Testis (tissue), 3 donors: ENCODE results near the gene ITGA4. TPM values are rescaled to one million over a fixed set of nuclear protein-coding genes. Genes with fewer than 3 reads are reported as not detected.

Experiments
- DNase-seq: peaks from one replicate; pipeline ENCODE4 v3.0.0-alpha.2; 2019
- H3K27ac ChIP-seq, 2 donors: fragments of 200-600 bp; sonication (generic); one replicate each; pipeline ENCODE4 v1.5.1; 2019
- H3K27me3 ChIP-seq: fragments of 200-600 bp; sonication (generic); one replicate; pipeline ENCODE4 v1.5.1; 2019
- H3K36me3 ChIP-seq: fragments of 200-600 bp; sonication (generic); one replicate; pipeline ENCODE4 v1.5.1; 2017; ENCODE audit warnings: low read depth; ENCODE audit errors: missing control alignments
- H3K4me1 ChIP-seq: fragments of 200-600 bp; sonication (generic); one replicate; pipeline ENCODE4 v1.5.1; 2019
- H3K4me3 ChIP-seq, 2 donors: fragments of 200-600 bp; sonication (generic); one replicate each; pipeline ENCODE4 v1.5.1; 2017 to 2019
- H3K9me3 ChIP-seq: fragments of 200-600 bp; sonication (generic); one replicate; pipeline ENCODE4 v1.5.1; 2017
- POLR2A ChIP-seq: fragments of 450-650 bp; IDR thresholded peaks from one replicate; pipeline ENCODE4 v1.6.1; 2017; ENCODE audit warnings: antibody characterized with exemption, mild to moderate bottlenecking, moderate library complexity
- WGBS, 2 donors: methylation state at CpG; one replicate each; pipeline ENCODE4 v1.1.5; 2018; 5-methylcytosine and 5-hydroxymethylcytosine counted together
- intact Hi-C: fragments of 100-400 bp; cut with DNase I; formaldehyde crosslinking; loops from one replicate; pipeline ENCODE4 v1.15.1; 2023; ENCODE audit warnings: low total_unique reads
- polyA plus RNA-seq: library from polyadenylated mRNA; stranded (reverse); fragments of 350-450 nt; fragmentation: Illumina TruSeq; extraction: RNeasy Lipid Tissue Mini Kit (QIAGEN cat#74804); gene quantifications from one replicate; pipeline ENCODE4 v1.2.3, GENCODE V29; 2014; ENCODE audit warnings: low read depth, low replicate concordance; ENCODE audit not compliant: insufficient read depth
- total RNA-seq, 2 donors: library from RNA; depleted of rRNA; stranded (reverse); fragments of >200 nt; gene quantifications; one replicate each; pipeline ENCODE4 v1.2.3, GENCODE V29; 2016
- TF ChIP-seq, protein P1 (sequence below), 3 experiments: fragments of 450-650 bp in 2 of 3; fragments of 200-600 bp in 1 of 3; sonication (generic) in 1 of 3; IDR thresholded peaks; one replicate each; pipeline ENCODE4 v1.5.1; 2016 to 2019; ENCODE audit warnings: antibody characterized with exemption in 3 of 3, mild to moderate bottlenecking in 2 of 3, moderate library complexity in 1 of 3

ITGA4 gene
- total and polyA plus RNA-seq, 3 donors from 2014 or later = 1.6 to 3.8 (median 1.7) TPM

DNA sequence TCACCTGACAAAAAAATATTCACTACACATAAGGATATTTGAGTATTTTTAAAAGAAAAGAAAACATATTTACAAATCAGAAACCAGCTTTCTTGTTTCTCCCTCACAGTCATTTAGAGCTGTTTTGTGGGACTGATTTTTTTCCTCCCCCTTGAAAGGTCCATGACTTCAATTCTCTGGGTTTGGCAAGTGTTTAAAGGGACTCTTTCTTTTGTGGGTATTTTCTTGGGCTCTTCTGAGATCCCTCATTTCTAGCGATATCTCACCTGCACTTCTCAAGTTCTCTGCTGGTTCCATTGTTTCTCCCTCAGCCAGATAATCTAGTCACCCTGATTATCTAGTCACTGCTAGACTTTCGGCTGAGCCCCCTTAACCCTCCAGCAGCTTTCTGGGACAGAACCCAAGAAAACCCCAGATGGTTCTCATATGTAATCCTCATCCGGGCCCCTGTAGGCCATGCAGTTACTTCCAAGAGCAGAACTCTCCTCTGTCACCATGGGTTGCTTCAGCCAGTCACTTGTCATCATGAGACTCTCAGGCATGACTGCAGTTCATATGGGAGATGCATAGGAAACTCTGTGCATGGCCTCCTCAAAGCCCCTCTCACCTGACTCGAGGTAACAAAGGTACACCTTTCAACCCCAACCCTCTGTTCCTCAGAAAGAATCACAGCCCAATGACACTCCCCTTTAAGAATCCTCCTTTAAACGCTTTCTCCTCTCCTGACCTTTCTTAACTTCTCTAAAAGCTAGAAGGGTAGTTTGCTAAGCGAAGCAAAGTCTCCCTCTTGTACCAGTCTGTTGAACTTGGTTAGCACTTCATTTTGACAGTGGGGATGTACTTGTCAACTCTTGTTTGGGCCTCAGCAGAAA lies 36.7 kb upstream of the ITGA4 start:
- no peak for TF ChIP-seq POLR2A
- TF ChIP-seq, protein P1, sequence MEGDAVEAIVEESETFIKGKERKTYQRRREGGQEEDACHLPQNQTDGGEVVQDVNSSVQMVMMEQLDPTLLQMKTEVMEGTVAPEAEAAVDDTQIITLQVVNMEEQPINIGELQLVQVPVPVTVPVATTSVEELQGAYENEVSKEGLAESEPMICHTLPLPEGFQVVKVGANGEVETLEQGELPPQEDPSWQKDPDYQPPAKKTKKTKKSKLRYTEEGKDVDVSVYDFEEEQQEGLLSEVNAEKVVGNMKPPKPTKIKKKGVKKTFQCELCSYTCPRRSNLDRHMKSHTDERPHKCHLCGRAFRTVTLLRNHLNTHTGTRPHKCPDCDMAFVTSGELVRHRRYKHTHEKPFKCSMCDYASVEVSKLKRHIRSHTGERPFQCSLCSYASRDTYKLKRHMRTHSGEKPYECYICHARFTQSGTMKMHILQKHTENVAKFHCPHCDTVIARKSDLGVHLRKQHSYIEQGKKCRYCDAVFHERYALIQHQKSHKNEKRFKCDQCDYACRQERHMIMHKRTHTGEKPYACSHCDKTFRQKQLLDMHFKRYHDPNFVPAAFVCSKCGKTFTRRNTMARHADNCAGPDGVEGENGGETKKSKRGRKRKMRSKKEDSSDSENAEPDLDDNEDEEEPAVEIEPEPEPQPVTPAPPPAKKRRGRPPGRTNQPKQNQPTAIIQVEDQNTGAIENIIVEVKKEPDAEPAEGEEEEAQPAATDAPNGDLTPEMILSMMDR (IDR thresholded peaks at IDR 0.05) = no peak
- H3K27ac ChIP-seq = no peak overlapping the region
- intact Hi-C loops = no loop called here
- H3K4me3 ChIP-seq = no peak overlapping the region
- whole genome bisulfite sequencing, 2 donors = 82 to 90% methylated on average over 6 of the region's 6 CpGs
- no peaks in the 10 kb centered on the region for H3K4me1 ChIP-seq
- DNase-seq = no peak
- no peaks in the 10 kb centered on the region for H3K36me3 ChIP-seq
- no peaks in the 10 kb centered on the region for H3K9me3 ChIP-seq
- no peaks in the 10 kb centered on the region for H3K27me3 ChIP-seq

DNA sequence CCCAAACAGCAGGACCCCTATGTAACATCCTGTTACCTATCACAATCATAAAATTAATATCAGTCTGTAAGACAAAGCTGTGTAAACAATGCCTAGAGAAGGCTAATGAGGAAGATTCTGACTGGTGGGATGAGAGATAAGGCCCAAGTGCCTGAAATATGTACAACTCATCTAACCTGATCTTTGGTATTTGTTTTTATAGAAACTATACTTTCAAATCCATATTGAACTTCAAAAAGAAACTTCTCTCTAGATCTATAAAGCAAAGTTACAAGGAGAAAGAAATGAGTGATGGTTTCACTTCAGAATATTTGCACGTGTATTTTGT lies 36.1 kb upstream of the ITGA4 start:
- Histone ChIP-seq H3K4me3 (no peak overlapping the region), H3K27me3 (no peaks in the 10 kb centered on the region), H3K9me3 (no peaks in the 10 kb centered on the region), H3K4me1 (no peaks in the 10 kb centered on the region), H3K27ac (no peak overlapping the region), H3K36me3 (no peaks in the 10 kb centered on the region)
- intact Hi-C loops = no loop called here
- no peak for DNase-seq
- WGBS, 2 donors = 51 to 66% methylated on average over 1 of the region's 1 CpG
- TF ChIP-seq, protein P1 (IDR thresholded peaks at IDR 0.05) = no peak
- TF ChIP-seq POLR2A = no peak

DNA sequence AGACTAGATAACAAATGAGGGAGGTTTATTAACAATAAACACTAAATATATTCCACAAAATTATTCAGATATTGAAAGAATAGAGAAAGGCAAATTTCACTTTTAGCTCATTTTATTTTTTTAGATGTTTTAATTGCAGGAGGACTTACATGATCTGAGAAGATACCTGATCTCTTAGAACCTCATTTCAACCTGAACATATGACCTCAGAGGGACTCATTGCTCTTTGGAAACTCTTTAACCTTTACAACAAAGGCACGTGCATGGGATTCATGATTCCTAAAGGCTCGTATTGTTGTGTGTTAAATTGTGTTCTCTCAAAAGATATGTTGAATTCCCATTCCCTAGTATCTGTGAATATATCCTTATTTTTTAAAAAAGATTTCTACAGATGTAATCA lies 35.7 kb upstream of the ITGA4 start:
- Histone ChIP-seq H3K27ac (no peak overlapping the region), H3K4me3 (no peak overlapping the region), H3K9me3 (no peaks in the 10 kb centered on the region), H3K27me3 (no peaks in the 10 kb centered on the region), H3K4me1 (no peaks in the 10 kb centered on the region), H3K36me3 (no peaks in the 10 kb centered on the region)
- no peak for TF ChIP-seq POLR2A
- TF ChIP-seq, protein P1 (IDR thresholded peaks at IDR 0.05) = no peak
- DNase-seq = no peak
- 85 to 92% methylated on average over 2 of the region's 2 CpGs for WGBS, 2 donors
- intact Hi-C loops = no loop called here

DNA sequence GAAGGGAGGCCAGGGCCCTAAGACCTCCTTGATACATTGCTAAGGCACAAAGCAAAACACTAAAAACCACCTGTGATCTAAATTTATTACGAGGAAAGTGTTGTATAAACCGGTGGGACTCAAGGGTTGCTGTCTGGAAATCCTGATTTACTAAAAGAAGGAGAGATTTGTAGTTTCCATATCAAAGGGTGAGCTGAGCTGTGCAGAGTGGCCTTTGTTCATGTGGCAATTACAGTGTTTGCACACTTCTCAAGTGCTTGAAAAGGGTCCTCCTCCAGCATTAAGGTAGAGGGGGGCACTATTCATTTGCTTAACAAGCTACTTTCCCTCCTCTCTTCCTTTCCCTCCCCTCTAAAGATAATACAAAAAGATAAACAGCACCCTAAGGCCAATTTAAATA lies 30.5 kb upstream of the ITGA4 start:
- 42 to 50% methylated on average over 2 of the region's 2 CpGs for WGBS, 2 donors
- Histone ChIP-seq H3K27ac (no peak overlapping the region), H3K4me1 (no peaks in the 10 kb centered on the region), H3K4me3 (no peak overlapping the region), H3K27me3 (no peaks in the 10 kb centered on the region), H3K36me3 (no peaks in the 10 kb centered on the region), H3K9me3 (no peaks in the 10 kb centered on the region)
- TF ChIP-seq POLR2A = no peak
- TF ChIP-seq, protein P1 (IDR thresholded peaks at IDR 0.05) = no peak
- intact Hi-C loops = no loop called here
- DNase-seq = no peak
